ENCODE measurements around the gene CACUL1.
"Not testable (repeated sequence)": the region's sequence is repeated elsewhere in the genome, so short reads cannot be mapped to it uniquely, and the experiment has no call there.

Gene CACUL1

DNA sequence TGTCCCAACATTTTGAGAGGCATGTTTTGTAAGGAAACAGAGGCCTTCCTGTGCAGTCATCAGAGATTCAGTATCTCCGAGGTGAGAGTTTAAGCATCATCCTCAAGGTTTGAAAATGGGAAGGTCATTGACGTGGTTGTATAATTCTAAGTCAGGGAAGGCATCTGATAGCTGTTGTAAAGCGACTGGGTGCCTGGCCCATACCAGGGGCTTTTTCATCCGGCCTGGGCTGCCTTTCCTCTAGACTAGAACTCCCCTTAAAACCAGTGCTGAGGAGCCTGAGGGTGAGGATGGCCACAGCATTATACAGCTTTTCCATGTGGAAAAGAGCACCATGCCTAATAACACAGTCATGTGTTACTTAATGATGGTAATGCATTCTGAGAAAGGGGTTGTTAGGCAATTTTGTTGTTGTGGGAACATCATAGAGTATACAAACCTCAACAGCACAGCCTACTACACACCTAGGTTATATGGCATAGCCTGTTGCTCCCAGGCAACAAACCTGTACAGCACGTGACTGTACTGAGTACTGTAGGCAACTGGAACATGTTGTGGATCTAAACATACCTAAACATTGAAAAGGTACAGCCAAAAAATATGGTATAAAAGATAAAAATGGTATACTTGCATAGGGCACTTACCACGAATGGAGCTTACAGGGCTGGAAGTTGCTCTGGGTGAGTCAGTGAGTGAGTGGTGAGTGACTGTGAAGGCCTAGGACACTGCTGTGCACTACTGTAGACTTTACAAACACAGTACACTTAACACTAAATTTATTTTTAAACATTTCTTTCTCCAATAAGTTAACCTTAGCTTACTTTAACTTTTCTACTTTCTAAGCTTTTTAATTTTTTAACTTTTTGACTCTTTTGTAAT, 13.5 kb upstream of the CACUL1 start:
- no peak for DNase-seq (ENCODE audit: low read depth in 2 of 2)

DNA sequence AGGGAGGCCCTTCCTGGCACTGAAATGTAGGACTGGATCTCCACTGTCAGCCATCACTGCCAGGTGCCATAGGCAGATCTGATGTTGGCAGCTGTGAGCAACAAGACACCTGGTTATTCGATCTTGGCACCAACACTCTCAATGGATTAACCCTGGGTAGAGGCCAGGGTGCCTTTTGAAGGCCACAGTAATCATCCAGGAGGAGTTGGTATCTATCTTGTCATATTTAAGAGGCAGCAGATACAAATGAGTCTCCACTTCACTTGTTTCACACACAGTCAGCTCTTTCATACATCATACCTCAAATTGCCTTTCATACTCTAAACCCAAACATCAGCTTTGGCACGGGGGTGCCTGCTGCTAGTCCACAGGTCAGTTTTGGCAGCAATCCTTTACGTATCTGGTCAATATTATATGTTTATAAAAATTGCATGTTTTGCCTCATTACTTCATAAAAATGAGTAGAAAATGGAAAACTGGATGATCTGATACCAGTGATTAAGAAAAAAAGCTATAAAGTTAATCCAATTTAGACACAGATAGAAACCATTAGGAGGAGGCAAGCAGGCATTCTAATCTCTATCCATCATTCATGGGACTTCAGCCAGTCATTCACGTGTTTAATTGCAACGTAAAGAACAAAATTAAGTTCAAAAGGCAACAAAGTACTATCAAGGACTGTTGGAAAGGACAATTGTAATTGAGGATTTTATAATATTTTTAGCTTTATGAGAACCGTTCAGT, 12.7 kb upstream of the CACUL1 start:
- no peak for DNase-seq (ENCODE audit: low read depth in 2 of 2)

DNA sequence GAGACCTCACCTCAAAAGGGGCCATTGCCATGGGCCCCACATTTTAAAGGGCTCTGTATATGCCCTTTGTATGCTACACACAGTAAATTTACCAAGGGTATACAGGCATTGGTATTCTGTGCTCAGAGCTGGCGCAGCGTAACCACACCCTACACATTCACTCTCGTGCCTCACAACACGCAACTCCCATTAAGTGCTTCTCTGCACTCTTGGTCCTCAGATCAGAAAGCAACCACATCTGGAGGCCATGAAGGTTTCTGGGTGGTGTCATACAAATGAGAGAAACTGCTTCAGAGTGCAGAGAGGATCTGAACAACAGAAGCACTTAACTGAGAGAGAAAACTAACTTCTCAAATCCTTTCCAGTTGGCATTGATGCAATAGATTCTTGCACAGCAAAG, 9.4 kb upstream of the CACUL1 start:
- DNase-seq (ENCODE audit: low read depth in 2 of 2), result no peak

DNA sequence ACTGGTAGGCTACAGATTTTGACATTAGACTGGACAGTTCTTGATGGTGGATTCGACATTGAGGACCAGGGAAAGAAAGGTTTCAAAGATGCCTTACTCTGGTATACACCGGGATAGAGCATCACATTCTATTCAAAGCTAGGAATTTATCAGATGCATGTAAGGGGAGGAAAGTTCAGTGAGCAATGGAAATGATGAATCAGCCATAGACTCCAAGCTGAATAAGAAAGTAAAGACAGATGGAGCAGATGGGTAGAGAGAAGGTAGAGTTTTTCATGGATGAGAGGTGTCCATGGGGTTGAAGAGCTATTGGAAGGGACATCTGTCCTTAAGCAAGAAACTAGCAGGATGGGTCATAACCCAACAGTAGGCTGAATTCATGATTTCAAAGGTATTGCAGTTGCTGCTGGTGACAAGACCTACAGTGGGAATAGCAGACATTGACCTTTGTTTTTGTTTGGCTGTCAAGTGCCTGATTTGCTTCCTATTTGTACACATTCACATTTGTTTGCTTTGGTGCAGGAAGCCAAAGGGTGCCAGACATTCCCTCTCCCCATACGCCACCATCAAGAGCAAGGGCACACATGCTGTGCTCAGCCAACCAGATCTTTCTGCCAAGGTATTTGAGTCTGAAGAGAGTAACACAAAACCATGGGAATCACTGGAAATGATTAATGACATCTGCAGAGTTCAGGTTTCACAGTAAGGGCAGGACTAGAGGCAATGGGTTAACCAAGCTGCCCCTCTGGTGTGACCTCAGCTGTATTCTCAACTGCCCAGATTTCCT, 8.6 kb upstream of the CACUL1 start:
- no peak for DNase-seq (ENCODE audit: low read depth in 2 of 2)

DNA sequence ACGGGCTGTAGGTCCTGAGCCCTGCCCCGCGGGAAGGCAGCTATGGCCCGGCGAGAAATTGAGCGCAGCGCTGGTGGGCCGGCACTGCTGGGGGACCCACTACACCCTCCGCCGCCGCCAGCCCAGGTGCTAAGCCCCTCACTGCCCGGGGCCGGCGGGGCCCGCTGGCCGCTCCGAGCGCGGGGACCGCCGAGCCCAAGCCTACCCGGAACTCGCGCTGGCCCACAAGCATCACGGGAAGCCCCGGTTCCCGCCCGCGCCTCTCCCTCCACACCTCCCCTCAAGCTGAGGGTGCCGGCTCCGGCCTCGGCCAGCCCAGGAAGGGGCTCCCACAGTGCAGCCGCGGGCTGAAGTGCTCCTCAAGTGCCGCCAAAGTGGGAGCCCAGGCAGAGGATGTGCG, 5.5 kb upstream of the CACUL1 start:
- no peak for DNase-seq (ENCODE audit: low read depth in 2 of 2)

DNA sequence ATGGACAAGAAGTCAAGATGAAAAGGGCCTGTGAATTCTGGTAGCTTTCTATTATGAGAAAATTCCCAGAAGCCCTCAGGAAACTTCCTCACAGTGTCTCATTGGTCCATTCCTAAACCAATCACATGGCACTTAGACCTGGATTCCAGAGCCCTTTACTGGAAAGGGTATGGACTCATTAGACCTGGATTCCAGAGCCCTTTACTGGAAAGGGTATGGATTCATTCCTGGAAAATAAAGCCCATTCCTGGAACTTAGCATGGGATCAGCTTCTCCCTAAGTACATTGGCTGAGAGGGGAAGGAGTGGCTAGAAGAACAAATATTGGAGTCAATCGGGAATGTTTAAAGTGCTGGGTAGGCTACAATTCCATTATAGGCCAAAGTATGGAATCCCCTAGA, 3.7 kb upstream of the CACUL1 start:
- no peak for DNase-seq (ENCODE audit: low read depth in 2 of 2)

DNA sequence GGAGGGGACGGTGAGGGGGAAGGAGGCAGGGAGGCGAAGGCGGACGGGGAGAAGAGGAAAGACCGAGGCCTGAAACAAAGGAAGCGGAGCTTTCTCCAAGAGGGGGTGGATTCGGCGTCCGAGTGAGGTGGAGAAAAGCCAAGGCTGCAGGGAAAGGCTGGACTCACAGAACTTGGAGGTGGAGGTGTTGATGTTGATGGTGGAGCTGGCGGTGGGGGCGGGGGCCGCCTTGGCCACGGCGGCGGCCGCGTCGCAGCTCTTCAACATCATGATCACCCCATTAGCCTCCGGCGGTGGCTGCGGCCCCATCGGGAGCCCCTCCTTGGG, 578 bp downstream of the CACUL1 start:
- no peak for DNase-seq (ENCODE audit: low read depth in 2 of 2)

DNA sequence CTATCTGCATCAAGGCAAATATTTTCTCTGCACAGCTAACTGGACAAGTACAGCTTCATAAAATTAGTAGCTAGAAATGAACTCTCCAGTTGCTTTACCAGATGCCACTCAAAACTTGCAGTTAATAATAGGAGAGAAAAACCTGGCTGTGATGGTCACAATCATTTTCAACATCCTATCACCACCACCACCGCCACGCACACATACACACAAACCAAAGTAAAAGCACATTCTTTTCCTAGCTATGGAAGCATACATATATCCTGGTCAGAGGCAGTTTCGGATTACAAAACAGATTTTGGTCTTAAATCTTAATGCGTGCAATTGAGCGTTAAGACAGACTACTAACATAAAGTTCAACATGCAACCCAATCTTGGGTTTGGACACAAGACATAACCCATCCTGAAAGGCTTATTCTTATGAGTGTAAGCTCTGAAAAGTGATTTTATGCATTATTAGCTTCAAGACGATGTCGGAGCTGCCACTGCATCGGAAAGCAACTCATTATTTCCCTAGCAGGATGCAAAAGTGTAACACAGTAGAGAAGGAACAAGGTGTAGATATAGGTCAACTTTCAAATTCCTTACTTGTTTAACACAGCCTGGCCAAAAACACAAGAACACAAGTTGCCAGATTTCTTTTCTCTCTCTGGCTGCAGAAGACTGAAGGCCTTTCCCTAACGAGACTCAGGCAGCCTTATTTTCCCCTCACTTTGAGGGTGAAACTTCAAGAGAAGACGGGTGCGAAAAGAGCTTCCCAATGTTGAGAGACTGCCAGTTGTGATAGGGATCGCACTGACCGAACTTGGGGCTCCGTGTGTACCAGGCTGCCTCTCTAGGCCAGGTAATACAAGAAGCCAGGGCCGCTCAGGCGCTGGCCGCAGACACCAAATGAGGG, 1.2 kb downstream of the CACUL1 start:
- DNase-seq (ENCODE audit: low read depth in 2 of 2), result no peak

DNA sequence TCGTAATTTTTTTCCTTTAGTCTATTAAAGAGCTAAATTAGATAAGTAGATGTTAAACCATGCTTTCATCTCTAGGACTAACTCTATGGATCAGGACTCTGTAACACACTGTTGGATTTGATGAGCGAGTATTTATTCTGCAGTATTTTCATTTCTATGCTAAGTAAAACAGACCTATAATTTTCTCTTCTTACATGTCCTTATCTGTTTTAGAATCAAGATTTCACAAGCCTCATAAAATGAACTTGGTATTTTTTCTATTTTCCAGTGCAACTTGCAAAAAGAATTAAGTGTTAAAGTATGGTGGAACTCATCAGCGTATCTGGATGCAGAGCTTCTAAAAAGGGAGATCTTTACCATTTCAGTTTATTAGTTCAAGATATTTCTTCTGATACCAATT, 2.4 kb downstream of the CACUL1 start:
- DNase-seq (ENCODE audit: low read depth in 2 of 2), result no peak

DNA sequence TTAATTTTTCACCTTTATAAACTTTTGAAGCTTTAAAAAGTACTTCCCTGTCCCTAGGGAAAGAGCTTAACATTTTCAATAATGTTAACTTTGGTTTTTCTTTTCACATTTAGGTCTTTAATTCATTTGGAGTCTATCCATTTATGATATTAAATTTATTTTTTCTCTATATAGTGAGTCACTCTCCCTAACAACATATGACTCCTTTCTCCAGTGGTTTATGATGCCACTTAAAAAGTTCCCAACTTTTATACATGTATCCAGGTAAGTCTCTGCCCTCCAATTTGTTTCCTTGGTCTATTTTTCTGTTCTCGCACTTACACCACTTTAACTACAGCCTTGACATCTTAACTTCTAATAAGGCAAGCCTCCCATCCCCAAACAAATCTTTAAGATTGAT, 3.5 kb downstream of the CACUL1 start:
- no peak for DNase-seq (ENCODE audit: low read depth in 2 of 2)

DNA sequence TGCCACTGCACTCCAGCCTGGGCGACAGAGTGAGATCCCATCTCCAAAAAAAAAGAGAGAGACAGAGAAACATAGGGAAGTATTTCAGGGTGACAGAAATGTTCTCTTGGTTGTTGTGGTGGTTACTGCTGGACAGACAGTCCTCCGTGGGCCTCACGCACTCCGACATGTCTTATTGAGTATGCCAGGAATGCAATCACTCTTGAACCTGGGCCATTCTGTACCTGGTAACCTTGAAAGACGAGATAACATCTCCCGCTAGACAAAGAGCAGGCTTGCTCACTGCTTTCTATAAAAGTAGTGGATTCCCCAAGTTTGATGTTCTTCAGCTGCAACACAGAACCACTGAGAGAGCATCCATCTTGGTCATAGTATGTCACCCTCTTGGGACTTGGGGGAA, 6.7 kb downstream of the CACUL1 start:
- no peak for DNase-seq (ENCODE audit: low read depth in 2 of 2)

DNA sequence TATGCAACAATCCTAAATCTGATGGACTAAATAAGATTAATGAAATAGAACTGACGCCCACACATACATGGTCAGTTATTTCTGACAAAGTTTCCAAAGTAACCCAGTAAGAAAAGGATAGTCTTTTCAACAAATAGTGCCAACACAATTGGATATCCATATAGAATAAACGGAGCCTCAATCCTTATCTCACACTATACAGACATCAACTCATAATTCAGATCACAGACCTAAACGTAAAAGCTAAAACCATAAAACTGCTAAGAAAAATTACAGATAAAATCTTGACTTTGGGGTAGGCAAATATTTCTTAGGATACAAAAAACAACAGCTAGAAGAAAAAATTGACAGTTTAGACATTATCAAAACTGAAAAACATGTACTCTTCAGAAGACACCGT, 8.5 kb downstream of the CACUL1 start:
- DNase-seq (ENCODE audit: low read depth in 2 of 2), result no peak

DNA sequence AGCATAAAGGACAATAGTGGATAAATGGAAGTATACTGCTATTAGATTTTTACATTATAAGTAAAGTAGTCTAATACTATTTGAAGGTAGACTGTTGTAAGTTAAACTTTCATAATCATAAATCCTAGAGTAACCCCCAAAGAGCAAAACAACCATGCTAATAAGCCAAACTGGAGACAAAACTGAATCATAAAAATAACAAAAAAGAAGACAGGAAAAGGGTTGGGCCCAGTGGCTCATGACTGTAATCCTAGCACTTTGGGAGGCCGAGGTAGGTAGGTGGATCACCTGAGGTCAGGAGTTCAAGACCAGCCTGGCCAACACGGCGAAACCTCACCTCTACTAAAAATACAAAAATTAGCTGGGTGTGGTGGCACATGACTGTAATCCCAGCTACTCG, 9.7 kb downstream of the CACUL1 start:
- no peak for DNase-seq (ENCODE audit: low read depth in 2 of 2)

DNA sequence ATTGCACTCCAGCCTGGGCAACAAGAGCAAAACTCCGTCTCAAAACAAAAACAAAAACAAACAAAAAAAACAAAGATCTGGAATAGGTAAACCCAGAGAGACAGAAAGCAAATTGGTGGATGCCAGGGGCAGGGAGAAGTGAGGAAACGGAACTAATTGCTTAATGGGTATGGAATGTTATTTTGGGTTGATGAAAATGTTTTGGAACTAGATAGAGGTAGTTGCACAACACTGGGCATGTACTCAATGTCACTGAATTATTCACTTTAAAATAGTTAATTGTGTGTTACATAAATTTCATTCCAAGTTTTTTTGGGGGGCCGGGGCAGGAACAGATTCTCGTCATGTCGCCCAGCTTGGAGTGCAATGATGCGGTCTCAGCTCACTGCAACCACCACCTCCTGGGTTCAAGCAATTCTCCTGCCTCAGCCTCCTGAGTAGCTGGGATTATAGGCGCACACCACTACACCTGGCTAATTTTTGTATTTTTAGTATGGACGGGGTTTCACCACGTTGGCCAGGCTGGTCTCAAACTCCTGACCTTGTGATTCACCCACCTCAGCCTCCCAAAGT, 10.3 kb downstream of the CACUL1 start:
- not testable (repeated sequence) for DNase-seq (ENCODE audit: low read depth in 2 of 2)

DNA sequence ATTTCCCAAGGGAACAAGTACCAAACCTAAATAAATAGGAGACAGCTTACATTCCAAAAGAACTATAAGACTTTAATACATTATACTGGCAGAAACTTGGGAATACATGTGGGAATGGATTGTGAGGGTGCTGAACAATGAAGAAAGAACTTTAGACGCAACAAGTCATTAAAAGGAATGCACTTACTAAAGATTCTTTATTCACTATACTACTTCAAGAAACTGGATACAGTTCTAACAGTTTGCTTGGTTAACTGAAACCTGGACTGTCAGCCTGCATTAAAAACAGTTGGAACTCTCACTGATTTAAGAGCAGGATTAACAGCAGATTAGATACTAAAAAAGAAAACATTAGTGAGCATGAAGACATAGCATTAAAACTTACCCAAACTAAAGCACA, 12.0 kb downstream of the CACUL1 start:
- no peak for DNase-seq (ENCODE audit: low read depth in 2 of 2)

DNA sequence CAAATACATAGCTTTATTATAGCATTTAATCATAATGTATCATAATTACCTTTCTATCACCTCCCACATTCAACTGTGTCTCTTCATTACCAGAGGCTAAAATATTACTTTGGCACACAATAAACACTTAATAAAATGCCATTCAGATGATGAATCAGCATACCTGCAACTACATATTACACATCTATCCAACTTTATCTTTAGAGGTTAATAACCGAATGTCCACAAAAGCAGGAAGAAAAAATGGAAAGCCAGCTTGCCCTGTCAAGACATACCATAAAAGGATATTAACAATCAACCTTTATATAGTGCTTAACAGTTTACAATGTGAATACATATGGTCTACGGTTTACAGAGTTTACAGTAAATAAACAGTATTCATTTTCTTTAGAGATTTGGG, 12.7 kb downstream of the CACUL1 start:
- no peak for DNase-seq (ENCODE audit: low read depth in 2 of 2)

DNA sequence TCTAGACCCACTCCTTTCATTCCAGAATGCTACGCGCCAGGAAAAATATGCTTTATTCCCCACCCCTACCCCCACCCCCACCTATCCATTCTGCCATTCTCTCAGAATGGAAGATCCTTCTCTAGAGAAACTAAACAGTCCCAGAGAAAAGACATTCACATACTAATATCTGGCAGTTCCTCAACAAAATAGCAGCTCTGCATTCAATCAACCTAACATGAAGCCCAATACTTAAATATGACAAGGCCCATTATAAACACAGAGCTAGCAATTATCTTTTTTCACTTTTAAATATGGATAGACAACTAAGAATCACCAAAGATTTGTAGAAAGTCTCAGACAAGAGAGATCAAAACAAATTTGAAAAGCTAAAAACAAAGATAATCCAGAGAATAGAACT, 16.4 kb downstream of the CACUL1 start:
- no peak for DNase-seq (ENCODE audit: low read depth in 2 of 2)

DNA sequence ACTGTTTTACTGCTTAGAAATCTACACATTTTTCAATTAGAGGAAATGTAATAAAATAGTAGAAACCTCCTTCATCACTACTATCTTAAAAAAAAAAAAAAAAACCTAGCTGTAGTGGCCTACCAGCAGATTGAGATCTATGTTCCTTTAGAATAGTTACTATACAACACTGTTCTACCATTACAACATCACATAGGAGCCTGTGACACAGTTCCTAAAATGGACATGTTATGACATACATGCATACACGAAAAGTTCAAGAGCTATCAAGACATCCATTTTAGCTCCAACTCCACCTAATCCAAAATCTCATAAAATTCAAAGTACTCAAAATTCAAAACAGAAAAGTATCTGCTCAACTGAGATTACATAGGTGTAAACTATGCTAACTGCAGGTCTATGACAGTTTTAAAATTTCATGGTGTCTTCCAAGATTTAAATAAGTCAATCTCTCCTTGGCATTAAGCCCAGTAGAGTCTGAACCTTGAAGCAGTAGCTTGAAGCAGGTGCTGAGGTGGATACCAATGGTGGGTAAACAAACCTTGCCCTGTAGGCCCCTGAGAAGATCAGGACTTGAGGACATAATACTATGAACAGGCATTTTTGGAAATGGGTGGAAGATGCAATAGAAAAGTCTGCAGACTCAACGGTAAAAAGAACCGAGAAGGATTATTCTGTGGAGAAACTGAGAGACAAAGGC, 17.0 kb downstream of the CACUL1 start:
- no peak for DNase-seq (ENCODE audit: low read depth in 2 of 2)

DNA sequence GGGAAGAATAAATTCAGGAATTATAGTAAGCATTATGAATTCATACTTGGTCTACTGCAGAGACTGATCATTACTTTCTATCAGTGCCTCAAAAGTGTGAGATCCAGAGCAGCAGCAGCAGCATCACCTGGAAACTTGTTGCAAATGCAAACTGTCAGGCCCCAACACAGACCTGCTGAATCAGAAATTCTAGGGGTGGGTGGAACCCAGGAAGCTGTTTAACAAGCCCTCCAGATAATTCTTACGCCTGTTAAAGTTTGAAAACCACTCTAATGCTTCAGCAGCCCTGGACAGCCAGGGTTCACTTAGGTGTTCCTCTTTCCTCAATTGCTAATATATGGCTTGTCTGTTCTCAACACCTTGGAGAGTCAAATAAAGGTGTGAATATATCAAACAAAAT, 19.5 kb downstream of the CACUL1 start:
- no peak for DNase-seq (ENCODE audit: low read depth in 2 of 2)

DNA sequence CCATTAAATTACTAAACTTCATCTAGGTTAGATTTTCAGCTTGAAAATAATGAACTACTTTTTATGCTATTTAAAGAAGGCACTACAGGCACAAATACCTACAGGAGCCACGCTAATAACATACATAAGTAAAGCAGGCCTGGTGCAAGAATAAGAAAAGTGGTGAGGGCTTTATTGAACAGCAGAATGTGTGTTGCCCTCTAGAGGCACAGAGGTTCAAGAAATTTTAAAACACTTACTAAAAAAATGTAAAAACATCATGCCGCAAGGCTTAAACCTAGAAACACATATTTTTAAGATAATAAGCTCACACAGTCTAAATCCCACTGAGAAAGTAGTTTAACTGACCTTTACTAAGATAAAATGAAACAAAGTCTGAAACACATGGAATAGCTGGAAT, 20.3 kb downstream of the CACUL1 start:
- no peak for DNase-seq (ENCODE audit: low read depth in 2 of 2)

Data from stimulated activated CD8-positive, alpha-beta memory T cell treated with anti-CD3 and anti-CD28 coated beads, Interleukin-2, amount 100 ng/mL, for 1 hour (primary cell).